A673 (cell line): ENCODE measurements around the gene CHCHD1. TPM values are rescaled to one million over a fixed set of nuclear protein-coding genes. Genes with fewer than 3 reads are reported as not detected.

Source experiments
- BruUV-seq: library from RNA; stranded (reverse); fragments of 400-500 nt; replicated peaks from 2 replicates; lab custom pipeline; 2021; lab: Mats Ljungman, UMichigan
- CTCF ChIA-PET: fragments of 300-600 bp; sonication (Branson Sonifier 250); formaldehyde crosslinking; loops from one replicate; lab custom pipeline; 2022; ENCODE audit warnings: antibody characterized with exemption; lab: Charles Lee
- POLR2A ChIA-PET: fragments of 300-600 bp; sonication (Branson Sonifier 250); formaldehyde crosslinking; loops from one replicate; lab custom pipeline; 2022; ENCODE audit warnings: antibody characterized with exemption; ENCODE audit not compliant: low non-redundant PET; lab: Charles Lee
- DNase-seq: peaks from one replicate; pipeline ENCODE4 v3.0.0-alpha.2; 2015; ENCODE audit warnings: low spot score
- H3K27ac ChIP-seq: fragments of 200-600 bp; sonication (generic); 2 replicates; pipeline ENCODE4 v1.5.1; 2016; ENCODE audit warnings: mixed run types, low read depth, mild to moderate bottlenecking, mixed read lengths, antibody characterized with exemption, low read length; ENCODE audit not compliant: poor library complexity, severe bottlenecking
- H3K27me3 ChIP-seq: fragments of 200-600 bp; sonication (generic); replicated peaks from 2 replicates; pipeline ENCODE4 v1.6.1; 2017; ENCODE audit warnings: mixed run types, low read depth, mild to moderate bottlenecking, mixed read lengths, antibody characterized with exemption, low read length; ENCODE audit not compliant: insufficient read depth, poor library complexity
- H3K36me3 ChIP-seq: fragments of 200-600 bp; sonication (generic); 2 replicates; pipeline ENCODE4 v1.6.1; 2016; ENCODE audit warnings: mixed run types, mild to moderate bottlenecking, mixed read lengths, antibody characterized with exemption, low read length; ENCODE audit not compliant: insufficient read depth, poor library complexity, severe bottlenecking
- H3K4me1 ChIP-seq: fragments of 200-600 bp; sonication (generic); 2 replicates; pipeline ENCODE4 v1.6.1; 2017; ENCODE audit warnings: mixed run types, mild to moderate bottlenecking, mixed read lengths, antibody characterized with exemption, low read length; ENCODE audit not compliant: insufficient read depth, poor library complexity, severe bottlenecking
- H3K4me3 ChIP-seq: fragments of 200-600 bp; sonication (generic); 2 replicates; pipeline ENCODE4 v1.5.1; 2016; ENCODE audit warnings: low read depth, mixed run types, mild to moderate bottlenecking, mixed read lengths, low read length; ENCODE audit not compliant: poor library complexity, severe bottlenecking
- H3K9me3 ChIP-seq: fragments of 200-600 bp; sonication (generic); 2 replicates; pipeline ENCODE4 v1.6.1; 2016; ENCODE audit warnings: mixed run types, low read depth, mild to moderate bottlenecking, mixed read lengths, antibody characterized with exemption, low read length; ENCODE audit not compliant: poor library complexity, severe bottlenecking
- CTCF ChIP-seq: fragments of 300-800, 200-600 bp; sonication (generic); conservative IDR thresholded peaks from 2 replicates; pipeline ENCODE4 v1.5.1; 2017; ENCODE audit warnings: low read depth, mild to moderate bottlenecking, antibody characterized with exemption, low read length, moderate library complexity, mixed read lengths
- EZH2 ChIP-seq: fragments of 200-600 bp; sonication (generic); IDR thresholded peaks from 2 replicates; pipeline ENCODE4 v1.6.1; 2017; ENCODE audit warnings: borderline replicate concordance, low read depth, mild to moderate bottlenecking, mixed read lengths, antibody characterized with exemption, low read length; ENCODE audit not compliant: poor library complexity, severe bottlenecking
- intact Hi-C: fragments of 100-400 bp; cut with micrococcal nuclease; formaldehyde crosslinking; loops from one replicate; pipeline ENCODE4 v1.10.0; 2022; ENCODE audit not compliant: unreplicated experiment
- total RNA-seq: library from RNA; stranded (reverse); gene quantifications from 2 replicates; pipeline ENCODE4 v1.2.3, GENCODE V29; 2021

The CHCHD1 gene
- total RNA-seq, 1 experiment from 2014 or later, result 37.5 TPM

- DNase-seq, result no peak
- TF ChIP-seq CTCF, result no peak
- no peak for TF ChIP-seq EZH2
- H3K4me1 ChIP-seq, result no peaks in the 10 kb centered on the region
- intact Hi-C loops, result no loop called here
- H3K36me3 ChIP-seq, result peaks cover 5% of the 10 kb centered on the region
- no peak overlapping the region for H3K4me3 ChIP-seq
- no peak overlapping the region for H3K27ac ChIP-seq
- ChIA-PET POLR2A (no interaction called here), CTCF (no interaction called here)
- BruUV-seq, result no TSS peak
- no peaks in the 10 kb centered on the region for H3K9me3 ChIP-seq
- H3K27me3 ChIP-seq, result no peaks in the 10 kb centered on the region
These were observed 33.8 kb downstream of the CHCHD1 start for GRCh38 chr10:73815719-73816030.

GRCh38 chr10:73816917-73817729 lies 35.3 kb downstream of the CHCHD1 start:
- intact Hi-C loops, result no loop called here
- Histone ChIP-seq H3K4me1 (no peaks in the 10 kb centered on the region), H3K4me3 (no peak overlapping the region), H3K27me3 (no peaks in the 10 kb centered on the region), H3K9me3 (no peaks in the 10 kb centered on the region), H3K27ac (no peak overlapping the region), H3K36me3 (peaks cover 5% of the 10 kb centered on the region)
- BruUV-seq, result no TSS peak
- TF ChIP-seq EZH2, result no peak
- TF ChIP-seq CTCF, result no peak
- no peak for DNase-seq
- ChIA-PET POLR2A (no interaction called here), CTCF (no interaction called here)

DNA sequence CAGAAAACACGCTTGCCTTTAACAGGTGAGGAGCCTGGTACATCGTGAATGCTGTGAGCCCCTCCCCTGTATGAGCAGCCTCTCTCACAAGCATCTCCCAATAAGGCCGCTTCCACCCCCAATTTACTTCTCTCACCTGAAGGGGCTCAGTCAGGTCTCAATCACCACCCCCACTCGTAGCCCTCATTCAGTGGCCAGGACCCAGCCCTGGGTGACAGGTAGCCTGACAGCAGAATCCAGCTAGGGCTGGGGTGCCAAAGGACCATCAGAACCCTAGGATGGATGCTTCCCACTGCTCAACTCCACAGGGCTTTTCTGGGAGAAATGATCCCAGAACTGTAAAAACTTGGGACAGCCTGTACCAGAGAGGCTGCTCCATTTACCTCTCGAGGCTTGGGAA lies 36.0 kb downstream of the CHCHD1 start:
- no peak for TF ChIP-seq EZH2
- no peak for TF ChIP-seq CTCF
- Histone ChIP-seq H3K4me3 (no peak overlapping the region), H3K9me3 (no peaks in the 10 kb centered on the region), H3K27ac (no peak overlapping the region), H3K4me1 (no peaks in the 10 kb centered on the region), H3K27me3 (no peaks in the 10 kb centered on the region), H3K36me3 (peaks cover 5% of the 10 kb centered on the region)
- no TSS peak for BruUV-seq
- CTCF ChIA-PET, result interaction anchor here (0.5 kb wide), 1 partner anchor 234 kb away, joined by 7 read pairs; no protein-coding TSS in a partner anchor
- intact Hi-C loops, result no loop called here
- DNase-seq, result no peak
- POLR2A ChIA-PET, result no interaction called here
